ENCODE measurements around the gene TNS1.
"Not testable (repeated sequence)": the region's sequence is repeated elsewhere in the genome, so short reads cannot be mapped to it uniquely, and the experiment has no call there.

The TNS1 gene

GRCh38 chr2:217825469-217826235 is 177.1 kb downstream of the TNS1 start:
- no peak for DNase-seq

- DNase-seq = no peak
Observed at GRCh38 chr2:217824223-217824622, 178.6 kb downstream of the TNS1 start.

DNA sequence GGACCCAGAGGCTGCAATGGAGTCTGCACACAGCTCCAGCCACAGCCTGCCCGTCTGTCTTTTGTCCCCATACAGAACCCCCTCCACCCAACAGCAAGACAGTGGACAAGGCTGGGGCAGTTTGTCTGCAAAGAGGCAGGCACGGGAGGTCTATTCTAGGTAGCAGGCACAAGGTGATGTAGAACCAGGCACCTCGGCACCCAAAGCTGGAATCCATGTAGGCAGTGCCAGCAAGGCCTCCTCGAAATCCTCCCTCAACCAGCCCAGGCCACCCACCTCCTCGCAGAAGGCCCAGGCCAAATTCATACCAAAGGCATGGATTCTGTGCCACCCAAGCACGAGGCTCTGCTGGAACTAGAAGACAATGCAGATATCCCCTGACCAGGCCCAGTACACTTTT is 179.2 kb downstream of the TNS1 start:
- DNase-seq = no peak

DNA sequence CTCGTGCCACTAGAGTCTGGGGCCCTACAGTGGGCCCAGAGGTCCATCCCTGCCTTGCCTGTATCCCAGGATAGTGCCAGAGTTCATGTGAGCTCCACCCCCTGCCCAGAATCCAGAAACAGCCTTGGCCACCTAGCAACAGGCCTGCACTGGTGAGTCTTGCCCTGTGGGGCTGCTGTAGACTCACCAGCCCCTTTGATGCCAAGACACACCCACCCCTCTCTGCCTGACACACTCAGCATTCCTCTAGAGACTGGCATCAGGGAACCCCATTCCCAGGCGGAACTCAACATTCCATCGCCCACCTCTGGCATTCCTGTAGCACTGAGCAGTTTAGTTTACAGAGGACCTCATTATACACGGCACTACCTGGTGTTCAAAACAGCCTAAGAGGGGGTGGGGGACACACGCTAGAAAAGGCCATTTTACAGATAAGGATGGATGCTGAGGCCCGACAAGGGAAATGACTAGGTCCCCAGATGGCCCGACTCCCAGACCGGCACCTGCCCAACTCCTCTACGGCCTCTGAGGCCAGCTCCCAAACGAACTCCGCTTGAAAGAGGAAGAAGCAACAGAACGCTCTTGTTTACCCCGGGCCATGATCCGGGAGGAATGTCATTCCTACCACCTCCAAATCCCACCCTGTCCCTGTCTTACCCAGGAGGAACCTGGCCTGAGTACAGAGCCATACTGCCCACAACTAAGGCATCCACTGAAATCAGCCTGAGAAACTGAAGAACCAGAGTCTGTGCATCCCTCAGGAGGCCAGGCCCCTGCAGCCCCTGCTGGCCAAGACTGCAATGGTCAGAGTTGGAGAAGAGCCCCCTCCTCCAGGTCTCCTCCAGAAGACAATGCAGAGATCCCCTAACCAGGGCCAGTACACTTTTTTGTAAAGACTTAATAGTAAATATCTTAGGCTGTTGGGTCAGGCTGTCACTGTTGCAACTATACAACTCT is 180.2 kb downstream of the TNS1 start:
- DNase-seq = no peak

DNA sequence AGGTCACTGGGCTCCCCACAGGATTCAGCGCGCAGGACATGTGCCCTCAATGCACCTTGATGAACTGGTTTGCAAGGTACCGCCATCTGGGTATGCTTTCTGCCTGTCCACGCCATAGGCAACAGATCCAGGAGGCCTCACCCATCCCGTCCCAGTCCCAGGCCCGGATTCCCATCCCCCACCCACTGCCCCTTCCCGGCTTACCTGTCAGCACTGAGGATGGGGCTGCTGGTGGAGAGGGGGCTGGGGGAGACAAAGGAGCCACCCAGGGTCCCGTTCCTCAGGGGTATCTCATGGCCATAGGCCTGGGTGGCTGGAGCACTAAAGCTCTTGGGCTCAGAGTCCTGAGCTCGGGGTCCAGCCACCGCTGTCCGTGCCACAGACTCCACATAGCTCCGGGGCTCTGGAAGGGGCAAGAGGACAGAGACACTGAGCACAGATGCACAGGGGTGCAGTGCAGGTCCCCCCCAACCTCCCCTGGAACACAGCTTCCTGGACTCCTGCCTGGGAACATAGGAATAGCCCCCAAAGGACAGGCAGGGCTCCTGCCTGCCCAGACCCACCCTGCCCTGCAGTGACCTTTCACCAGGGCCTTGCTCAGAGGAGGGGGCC is 181.2 kb downstream of the TNS1 start:
- DNase-seq = no peak

GRCh38 chr2:217820904-217821303 is 181.9 kb downstream of the TNS1 start:
- DNase-seq = no peak

DNA sequence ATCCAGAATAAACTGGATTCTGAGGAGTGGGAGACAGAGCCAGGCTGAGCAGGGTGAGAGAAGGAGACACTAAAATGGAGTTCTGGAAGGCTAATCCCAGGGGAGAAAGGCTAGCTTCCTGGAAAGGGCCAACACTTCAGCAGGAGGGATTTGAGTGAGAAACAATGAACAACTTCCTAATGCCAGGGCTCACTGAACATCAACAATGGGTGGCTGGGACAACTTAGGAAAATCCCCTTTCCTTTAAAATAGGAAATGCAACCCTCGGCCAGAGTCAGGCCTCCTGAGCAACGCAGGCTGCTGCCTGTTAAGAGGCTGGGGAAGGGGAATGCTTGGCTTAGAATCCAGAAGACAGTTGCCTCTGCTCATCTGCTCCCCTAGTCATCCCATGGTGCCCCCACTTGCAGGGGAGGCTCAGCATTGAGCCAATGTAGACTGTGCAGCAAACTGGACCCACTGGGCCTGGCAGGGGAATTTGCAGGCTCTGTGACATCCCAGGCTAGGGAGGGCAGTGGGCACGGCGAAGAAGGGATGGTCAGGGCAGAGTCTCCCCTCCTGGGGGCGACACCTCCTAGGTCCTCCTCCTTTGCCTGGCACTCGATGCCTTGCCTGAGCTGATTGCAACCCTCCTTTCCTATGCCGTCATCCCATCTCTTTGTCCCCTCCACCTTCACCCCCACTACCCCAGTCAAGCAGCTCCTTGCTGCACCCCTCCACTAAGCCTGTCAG is 182.5 kb downstream of the TNS1 start:
- DNase-seq = no peak

DNA sequence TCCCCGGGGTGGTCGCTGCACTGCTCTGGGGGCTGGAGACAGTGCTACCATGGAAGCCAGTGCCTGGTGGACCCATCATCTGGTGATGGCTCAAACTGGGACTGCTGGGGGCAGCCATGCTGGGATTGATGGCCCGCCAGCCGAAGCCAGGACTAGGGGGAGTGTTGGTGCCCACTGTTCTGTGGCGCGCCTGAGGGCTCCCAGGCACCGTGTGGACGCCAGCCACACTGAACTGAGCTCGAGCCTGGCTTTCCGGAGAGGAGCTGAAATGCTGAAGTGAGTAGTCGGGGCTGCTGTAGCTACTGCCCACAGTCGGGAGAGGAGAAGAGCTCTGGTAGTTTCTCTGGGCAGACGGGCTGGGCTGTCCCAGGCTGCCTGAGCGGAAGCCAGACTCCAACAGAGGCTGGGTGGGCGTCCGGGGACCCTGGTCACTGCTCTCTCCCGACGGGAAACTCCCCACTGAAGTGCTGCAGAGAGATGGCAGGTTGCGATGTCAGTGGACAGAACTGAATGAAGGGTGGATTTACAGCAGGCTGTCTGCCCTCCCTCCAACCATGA is 184.4 kb downstream of the TNS1 start:
- DNase-seq = no peak

GRCh38 chr2:217817466-217818292 is 185.1 kb downstream of the TNS1 start:
- no peak for DNase-seq

GRCh38 chr2:217816396-217816869 is 186.4 kb downstream of the TNS1 start:
- DNase-seq = no peak

- no peak for DNase-seq
Observed at GRCh38 chr2:217813828-217814227, 189.0 kb downstream of the TNS1 start.

DNA sequence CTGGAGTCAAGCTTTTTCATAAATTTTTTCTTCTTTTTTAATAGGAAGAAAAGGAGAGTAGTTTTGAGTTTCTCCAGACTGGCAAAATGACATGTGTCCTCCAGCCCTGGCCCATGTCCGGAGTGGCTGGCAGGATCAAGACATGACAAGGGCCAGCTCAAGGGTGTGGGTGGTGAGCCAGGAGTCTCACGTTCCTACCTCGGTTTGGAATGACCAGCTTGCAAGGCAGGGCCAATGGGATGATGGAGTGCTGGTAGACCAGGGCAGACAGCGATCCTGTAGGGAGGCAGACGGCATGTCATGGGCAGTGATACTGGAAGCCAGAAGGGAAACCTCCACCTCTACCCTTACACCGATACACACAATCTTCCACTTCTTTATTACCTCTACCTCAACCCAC is 190.6 kb downstream of the TNS1 start:
- DNase-seq = no peak

DNA sequence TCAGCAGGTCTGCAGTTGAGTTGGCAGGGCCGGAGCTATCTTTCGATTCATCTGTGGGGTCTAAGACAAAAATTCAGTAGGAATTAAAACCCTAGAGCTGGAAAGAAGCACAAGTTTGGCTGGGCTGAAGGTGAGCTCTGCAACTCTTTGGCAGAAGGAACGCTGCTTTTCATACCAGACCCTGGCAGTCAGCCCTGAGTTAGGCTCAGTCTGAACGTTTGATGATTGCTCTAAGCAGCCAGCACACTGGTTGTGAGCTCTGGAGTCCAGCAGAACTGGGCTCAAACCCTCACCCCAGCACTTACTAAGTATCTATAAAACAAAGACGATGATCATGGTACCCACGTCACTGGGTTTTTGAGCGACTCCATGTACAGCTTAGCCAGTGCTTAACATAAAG is 192.5 kb downstream of the TNS1 start:
- DNase-seq = no peak

DNA sequence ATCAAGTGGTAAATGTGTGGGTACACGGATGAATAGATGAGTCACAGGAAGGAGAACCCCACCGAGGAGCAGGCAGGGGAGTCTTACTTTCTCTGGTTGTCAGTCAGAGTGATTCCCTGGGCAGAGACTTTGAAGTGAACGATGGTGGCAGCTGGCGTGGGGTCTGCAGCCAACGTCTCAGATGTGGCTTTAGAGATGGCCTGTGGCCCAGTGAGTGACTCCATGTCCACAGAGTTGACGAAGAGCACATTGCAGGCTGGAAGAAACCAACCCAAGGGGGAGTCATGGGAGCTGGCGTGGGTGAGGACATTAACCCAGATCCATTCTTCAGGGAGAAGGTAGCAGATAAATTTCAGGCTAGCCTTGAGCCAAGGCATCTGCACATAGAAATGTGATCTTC is 193.1 kb downstream of the TNS1 start:
- DNase-seq = no peak

GRCh38 chr2:217808967-217809366 is 193.8 kb downstream of the TNS1 start:
- not testable (repeated sequence) for DNase-seq

DNA sequence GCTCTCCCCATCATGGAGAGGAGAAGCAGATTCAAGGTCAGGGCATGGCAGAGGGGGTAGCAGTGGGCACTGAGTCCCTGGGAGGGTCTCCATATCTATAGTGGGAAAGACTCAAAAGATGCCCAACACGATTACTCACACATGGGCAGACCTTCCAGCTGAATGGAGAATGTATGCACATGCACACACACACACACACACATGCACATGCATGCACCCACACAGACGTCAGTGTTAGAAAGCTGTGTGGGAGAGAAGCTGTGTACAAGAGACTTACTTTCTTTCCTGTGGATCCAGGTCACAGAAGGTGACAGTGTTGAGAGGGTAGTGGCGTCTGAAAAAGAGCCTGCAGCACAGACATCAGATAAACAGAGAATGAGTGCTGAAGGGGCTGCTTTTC is 194.5 kb downstream of the TNS1 start:
- no peak for DNase-seq

DNA sequence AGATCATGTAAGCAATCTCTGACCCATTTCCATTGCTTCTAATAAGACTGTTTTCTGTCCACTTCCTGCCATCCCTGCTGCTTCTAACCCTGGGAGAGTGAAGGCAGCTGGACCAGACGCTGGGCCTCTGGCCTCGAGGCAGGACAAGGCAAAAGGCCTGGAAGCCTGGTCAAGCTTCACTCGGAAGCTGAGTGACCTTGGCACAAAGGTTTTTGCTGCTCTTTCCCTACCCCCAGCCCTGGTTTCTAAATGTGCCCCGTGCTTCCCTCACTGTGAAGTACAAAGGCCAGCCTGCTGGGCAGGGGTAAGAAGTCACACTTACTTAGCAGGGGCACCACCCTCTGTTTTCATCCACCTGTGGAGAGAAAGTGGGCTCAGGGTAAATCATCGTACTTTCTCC is 195.0 kb downstream of the TNS1 start:
- DNase-seq = no peak

DNA sequence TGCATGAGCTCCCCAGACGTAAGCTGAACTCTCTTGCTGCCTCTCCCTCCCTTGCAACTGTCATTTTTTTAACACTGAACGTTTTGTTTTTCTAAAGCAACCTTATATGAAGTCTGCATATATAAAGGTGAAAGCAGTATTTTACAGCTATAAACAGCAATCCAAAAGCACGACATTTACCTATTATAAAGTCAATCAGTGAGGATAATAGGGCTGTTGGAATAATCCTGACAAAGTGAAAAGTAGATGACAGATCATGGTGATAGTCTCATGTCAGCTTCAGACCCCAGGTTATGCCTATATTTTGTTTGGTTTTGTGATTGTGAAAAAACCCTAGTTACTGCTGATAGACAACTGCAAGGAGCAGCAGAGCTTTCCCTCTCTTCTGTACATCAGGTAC is 195.8 kb downstream of the TNS1 start:
- DNase-seq = no peak

GRCh38 chr2:217806482-217806765 is 196.4 kb downstream of the TNS1 start:
- no peak for DNase-seq

GRCh38 chr2:217805668-217806481 is 196.9 kb downstream of the TNS1 start:
- no peak for DNase-seq
